ENCODE data around the gene TIMM21.

DNA sequence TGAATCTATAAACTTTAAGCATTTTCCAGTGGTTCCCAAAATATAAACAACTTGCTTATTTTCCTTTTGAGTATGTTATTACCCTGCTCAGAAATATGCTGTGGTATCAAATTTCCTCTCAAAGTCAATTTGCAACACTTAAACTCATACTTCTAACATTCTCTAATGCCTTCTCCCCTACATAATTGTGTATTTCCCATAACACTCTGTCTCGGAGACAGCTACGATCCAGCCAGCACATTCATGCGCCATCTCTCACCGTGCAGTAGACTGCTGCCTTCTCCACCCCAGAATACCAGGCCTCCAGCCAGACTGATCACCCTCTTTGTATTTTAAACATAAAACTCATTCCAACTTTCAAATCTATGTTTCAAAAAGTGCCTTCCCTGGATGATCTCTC lies 41.8 kb downstream of the TIMM21 start:
- TF ChIP-seq CTCF (IDR thresholded peaks at IDR 0.05) (no peak), SIN3A (IDR thresholded peaks at IDR 0.05; ENCODE audit: borderline replicate concordance, insufficient read depth, low read depth, low read length) (no peak)
